Measurements from ENCODE around the gene PRDM2. TPM values are rescaled to one million over a fixed set of nuclear protein-coding genes. Genes with fewer than 3 reads are reported as not detected.

The PRDM2 gene
- polyA plus RNA-seq, 3 donors = 4.1 to 22.5 (median 7.6) TPM

GRCh38 chr1:13769212-13769611, 69.2 kb downstream of the PRDM2 start:
- Histone ChIP-seq H3K9ac (ENCODE audit: insufficient read depth, low read length, poor library complexity, severe bottlenecking) (no peak overlapping the region), H3K4me1 (ENCODE audit: control insufficient read depth in 1 of 2, insufficient read depth in 2 of 2, low read length in 2 of 2) (peaks cover 12 to 18% of the 10 kb centered on the region in 2 donors), H3K4me2 (replicated peaks; ENCODE audit: extremely low read depth, low read length, poor library complexity, severe bottlenecking) (peak overlapping the region; percentile 10), H2AFZ (ENCODE audit: insufficient read depth, low read depth, low read length, poor library complexity, severe bottlenecking) (no peak overlapping the region), H3K9me3 (replicated peaks in 1 of 2; ENCODE audit: control insufficient read depth in 1 of 2, insufficient read depth in 1 of 2, low read length in 2 of 2) (no peaks in the 10 kb centered on the region), H3K4me3 (replicated peaks in 1 of 3; ENCODE audit: low read depth in 2 of 3, low read length in 3 of 3) (no peak overlapping the region), H3K27me3 (ENCODE audit: control insufficient read depth in 2 of 2, insufficient read depth in 2 of 2, low read length in 2 of 2) (no peaks in the 10 kb centered on the region), H3K79me2 (ENCODE audit: insufficient read depth, low read length) (peaks cover 100% of the 10 kb centered on the region), H3K27ac (ENCODE audit: low read depth in 1 of 2, low read length in 2 of 2) (peak overlapping the region; percentile 7 to 58), H4K20me1 (ENCODE audit: insufficient read depth, low read length) (peaks cover 100% of the 10 kb centered on the region), H3K36me3 (replicated peaks in 1 of 2; ENCODE audit: control insufficient read depth in 1 of 2, insufficient read depth in 2 of 2, low read length in 2 of 2) (peaks cover 14 to 43% of the 10 kb centered on the region in 2 donors)
- Mint-ChIP-seq H3K27ac (peak overlapping the region; percentile 56 to 91 (median 84)), H3K36me3 (peaks cover 17 to 18% of the 10 kb centered on the region in 2 donors), H3K27me3 (ENCODE audit: low read depth in 3 of 3) (peaks cover 0 to 2% (median 0%) of the 10 kb centered on the region in 3 donors), H3K4me3 (no peak overlapping the region), H3K9me3 (no peaks in the 10 kb centered on the region), H3K4me1 (peaks cover 33% of the 10 kb centered on the region)
- TF ChIP-seq, protein P1, sequence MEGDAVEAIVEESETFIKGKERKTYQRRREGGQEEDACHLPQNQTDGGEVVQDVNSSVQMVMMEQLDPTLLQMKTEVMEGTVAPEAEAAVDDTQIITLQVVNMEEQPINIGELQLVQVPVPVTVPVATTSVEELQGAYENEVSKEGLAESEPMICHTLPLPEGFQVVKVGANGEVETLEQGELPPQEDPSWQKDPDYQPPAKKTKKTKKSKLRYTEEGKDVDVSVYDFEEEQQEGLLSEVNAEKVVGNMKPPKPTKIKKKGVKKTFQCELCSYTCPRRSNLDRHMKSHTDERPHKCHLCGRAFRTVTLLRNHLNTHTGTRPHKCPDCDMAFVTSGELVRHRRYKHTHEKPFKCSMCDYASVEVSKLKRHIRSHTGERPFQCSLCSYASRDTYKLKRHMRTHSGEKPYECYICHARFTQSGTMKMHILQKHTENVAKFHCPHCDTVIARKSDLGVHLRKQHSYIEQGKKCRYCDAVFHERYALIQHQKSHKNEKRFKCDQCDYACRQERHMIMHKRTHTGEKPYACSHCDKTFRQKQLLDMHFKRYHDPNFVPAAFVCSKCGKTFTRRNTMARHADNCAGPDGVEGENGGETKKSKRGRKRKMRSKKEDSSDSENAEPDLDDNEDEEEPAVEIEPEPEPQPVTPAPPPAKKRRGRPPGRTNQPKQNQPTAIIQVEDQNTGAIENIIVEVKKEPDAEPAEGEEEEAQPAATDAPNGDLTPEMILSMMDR (IDR thresholded peaks at IDR 0.05) = no peak
- peak; percentile 26 to 33 (median 28) for DNase-seq
- intact Hi-C loops (cut with micrococcal nuclease) = no loop called here
- WGBS (ENCODE audit: insufficient coverage) = no CpG with 5 or more reads among the region's 5 CpGs

DNA sequence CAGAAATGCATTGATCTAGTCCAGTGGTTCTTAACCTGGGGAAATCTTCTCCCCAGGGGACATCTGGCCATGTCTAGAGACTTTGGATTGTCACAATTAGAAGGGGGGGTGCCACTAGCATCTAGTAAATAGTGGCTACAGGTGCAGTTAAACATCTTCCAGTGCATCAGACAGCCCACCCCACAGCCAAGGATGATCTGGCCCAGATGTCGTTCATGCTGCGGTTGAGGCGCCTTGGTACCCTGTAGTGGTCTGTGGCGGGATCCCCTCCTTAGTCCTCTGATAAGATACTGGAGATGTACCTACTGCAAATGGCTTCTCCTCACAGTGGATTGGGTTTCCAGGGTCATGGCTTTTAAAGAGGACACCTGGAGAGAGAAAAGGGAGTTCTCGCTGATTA, 69.8 kb downstream of the PRDM2 start:
- H3K4me3 Mint-ChIP-seq = no peak overlapping the region
- intact Hi-C loops (cut with micrococcal nuclease) = no loop called here

More for the DNA sequence above, 69.8 kb downstream of the PRDM2 start:
- Histone ChIP-seq H3K27me3 (ENCODE audit: control insufficient read depth in 2 of 2, insufficient read depth in 2 of 2, low read length in 2 of 2) (no peaks in the 10 kb centered on the region), H3K4me1 (ENCODE audit: control insufficient read depth in 1 of 2, insufficient read depth in 2 of 2, low read length in 2 of 2) (peaks cover 12 to 18% of the 10 kb centered on the region in 2 donors), H3K4me3 (replicated peaks in 1 of 3; ENCODE audit: low read depth in 2 of 3, low read length in 3 of 3) (no peak overlapping the region), H2AFZ (ENCODE audit: insufficient read depth, low read depth, low read length, poor library complexity, severe bottlenecking) (no peak overlapping the region), H3K9me3 (replicated peaks in 1 of 2; ENCODE audit: control insufficient read depth in 1 of 2, insufficient read depth in 1 of 2, low read length in 2 of 2) (no peaks in the 10 kb centered on the region), H3K79me2 (ENCODE audit: insufficient read depth, low read length) (peaks cover 100% of the 10 kb centered on the region), H3K36me3 (replicated peaks in 1 of 2; ENCODE audit: control insufficient read depth in 1 of 2, insufficient read depth in 2 of 2, low read length in 2 of 2) (peaks cover 17 to 49% of the 10 kb centered on the region in 2 donors), H3K27ac (ENCODE audit: low read depth in 1 of 2, low read length in 2 of 2) (peak overlapping the region in 1 of 2 donors; percentile 58), H3K4me2 (replicated peaks; ENCODE audit: extremely low read depth, low read length, poor library complexity, severe bottlenecking) (no peak overlapping the region), H3K9ac (ENCODE audit: insufficient read depth, low read length, poor library complexity, severe bottlenecking) (no peak overlapping the region), H4K20me1 (ENCODE audit: insufficient read depth, low read length) (peaks cover 100% of the 10 kb centered on the region)
- DNase-seq = no peak
- WGBS (ENCODE audit: insufficient coverage) = 100% methylated on average over 4 of the region's 5 CpGs
- peaks cover 0 to 2% (median 0%) of the 10 kb centered on the region in 3 donors for H3K27me3 Mint-ChIP-seq (ENCODE audit: low read depth in 3 of 3)
- no peaks in the 10 kb centered on the region for H3K9me3 Mint-ChIP-seq
- TF ChIP-seq, protein P1 (IDR thresholded peaks at IDR 0.05) = no peak
- peaks cover 33% of the 10 kb centered on the region for H3K4me1 Mint-ChIP-seq
- peaks cover 18 to 21% of the 10 kb centered on the region in 2 donors for H3K36me3 Mint-ChIP-seq
- H3K27ac Mint-ChIP-seq = peak overlapping the region in 6 of 7 donors; percentile 38 to 89 (median 58)

Data from CD14-positive monocyte (primary cell).